Measurements from ENCODE around the gene PHC1. TPM values are rescaled to one million over a fixed set of nuclear protein-coding genes. Genes with fewer than 3 reads are reported as not detected.
A peak's percentile ranks its signal among the peaks of the same experiment; 100 is the strongest.
"Not testable (repeated sequence)": the region's sequence is repeated elsewhere in the genome, so short reads cannot be mapped to it uniquely, and the experiment has no call there.

PHC1 gene
- polyA plus RNA-seq = 10 to 100 TPM; 13.5 to 23.5 (median 18.7) TPM

DNA sequence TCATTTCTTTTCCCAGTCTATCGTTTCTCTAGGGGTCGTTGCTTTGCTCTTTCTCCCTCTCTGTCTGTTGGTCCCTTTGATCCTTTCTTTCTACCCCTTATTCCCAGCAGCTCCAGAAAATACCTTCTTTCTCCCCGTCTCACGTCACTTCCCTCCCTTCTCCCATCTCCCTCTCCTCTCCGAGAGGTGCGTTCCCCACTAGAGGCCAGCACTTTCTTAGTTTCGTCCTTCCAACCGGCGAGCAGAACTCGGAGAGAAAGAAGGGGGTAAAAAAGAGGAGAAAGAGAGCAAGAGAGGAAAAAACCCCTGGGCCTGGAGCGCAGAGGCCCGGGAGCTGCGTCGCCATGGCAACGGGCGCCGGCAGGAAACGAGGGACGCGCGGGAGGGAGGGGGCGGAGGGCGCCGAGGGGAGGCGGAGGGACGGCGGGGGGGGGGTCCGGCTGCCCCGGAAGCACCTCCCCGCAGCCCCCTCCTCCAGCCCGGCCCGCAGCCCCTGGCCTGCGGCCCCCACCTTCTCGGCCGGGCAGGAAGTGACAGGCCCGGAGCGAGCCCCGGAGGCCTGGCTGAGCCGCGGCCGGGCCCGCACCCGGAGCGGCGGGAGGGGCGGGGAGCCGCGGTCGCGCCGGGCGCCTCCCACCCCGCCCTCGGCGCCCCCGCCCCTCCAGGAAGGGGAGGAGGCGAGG lies at the start of gene PHC1:
Gene PHC1 (plus strand): TSS at position 477 of the 683 bp plus-strand sequence. CDS start 3,169 bp downstream, outside the sequence.
- 0 to 1% (median 1%) methylated on average over 10 to 36 of the region's 57 CpGs for WGBS, 3 donors

GRCh38 chr12:8866429-8866828 lies 47.9 kb upstream of the PHC1 start:
- WGBS, 3 donors = 73 to 88% (median 79%) methylated on average over 2 of the region's 2 CpGs
- H3K27ac ChIP-seq (ENCODE audit: low read depth, low read length) = no peak overlapping the region

More for the DNA sequence above, at the start of gene PHC1:
- peak within 1 kb of the TSS; percentile 33 for H3K27ac ChIP-seq (ENCODE audit: low read depth, low read length)

DNA sequence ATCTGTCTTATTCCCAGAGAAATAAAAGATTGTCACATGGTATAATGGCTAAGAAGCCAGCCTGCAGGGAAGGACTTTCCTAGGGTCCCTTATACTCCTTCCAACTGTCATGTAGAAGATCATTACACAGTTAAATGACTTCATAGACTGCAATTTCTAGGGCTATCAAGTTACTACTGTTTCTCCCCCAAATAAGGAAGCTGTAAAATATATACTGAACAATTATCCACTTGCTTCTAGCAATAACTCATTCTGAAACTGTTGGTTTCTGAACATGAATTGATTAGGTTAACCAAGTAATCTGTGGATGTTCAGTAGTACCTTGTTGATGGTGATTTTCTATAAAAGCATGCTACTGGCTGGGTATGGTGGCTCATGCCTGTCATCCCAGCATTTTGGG lies 47.3 kb upstream of the PHC1 start:
- H3K27ac ChIP-seq (ENCODE audit: low read depth, low read length) = no peak overlapping the region

DNA sequence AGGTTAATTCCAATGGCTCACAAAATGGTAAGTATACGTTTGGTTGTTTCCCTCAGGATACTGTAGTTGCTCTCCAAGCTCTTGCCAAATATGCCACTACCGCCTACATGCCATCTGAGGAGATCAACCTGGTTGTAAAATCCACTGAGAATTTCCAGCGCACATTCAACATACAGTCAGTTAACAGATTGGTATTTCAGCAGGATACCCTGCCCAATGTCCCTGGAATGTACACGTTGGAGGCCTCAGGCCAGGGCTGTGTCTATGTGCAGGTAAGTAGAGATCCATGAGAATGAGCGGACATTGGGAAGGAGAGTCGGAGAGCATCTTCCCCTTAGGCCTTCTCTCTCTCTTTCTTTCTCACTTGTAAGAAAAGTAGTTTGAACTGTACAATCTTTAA lies 46.5 kb upstream of the PHC1 start:
- WGBS, 3 donors = 91 to 94% (median 92%) methylated on average over 6 of the region's 6 CpGs
- H3K27ac ChIP-seq (ENCODE audit: low read depth, low read length) = no peak overlapping the region

GRCh38 chr12:8870586-8870985 lies 43.7 kb upstream of the PHC1 start:
- WGBS, 3 donors = 69 to 92% (median 74%) methylated on average over 1 of the region's 1 CpG
- no peak overlapping the region for H3K27ac ChIP-seq (ENCODE audit: low read depth, low read length)

- H3K27ac ChIP-seq (ENCODE audit: low read depth, low read length) = no peak overlapping the region
Observed at GRCh38 chr12:8871068-8871467, 43.2 kb upstream of the PHC1 start.

GRCh38 chr12:8876887-8877286 lies 37.4 kb upstream of the PHC1 start:
- 42 to 59% (median 47%) methylated on average over 4 of the region's 4 CpGs for WGBS, 3 donors
- H3K27ac ChIP-seq (ENCODE audit: low read depth, low read length) = no peak overlapping the region

DNA sequence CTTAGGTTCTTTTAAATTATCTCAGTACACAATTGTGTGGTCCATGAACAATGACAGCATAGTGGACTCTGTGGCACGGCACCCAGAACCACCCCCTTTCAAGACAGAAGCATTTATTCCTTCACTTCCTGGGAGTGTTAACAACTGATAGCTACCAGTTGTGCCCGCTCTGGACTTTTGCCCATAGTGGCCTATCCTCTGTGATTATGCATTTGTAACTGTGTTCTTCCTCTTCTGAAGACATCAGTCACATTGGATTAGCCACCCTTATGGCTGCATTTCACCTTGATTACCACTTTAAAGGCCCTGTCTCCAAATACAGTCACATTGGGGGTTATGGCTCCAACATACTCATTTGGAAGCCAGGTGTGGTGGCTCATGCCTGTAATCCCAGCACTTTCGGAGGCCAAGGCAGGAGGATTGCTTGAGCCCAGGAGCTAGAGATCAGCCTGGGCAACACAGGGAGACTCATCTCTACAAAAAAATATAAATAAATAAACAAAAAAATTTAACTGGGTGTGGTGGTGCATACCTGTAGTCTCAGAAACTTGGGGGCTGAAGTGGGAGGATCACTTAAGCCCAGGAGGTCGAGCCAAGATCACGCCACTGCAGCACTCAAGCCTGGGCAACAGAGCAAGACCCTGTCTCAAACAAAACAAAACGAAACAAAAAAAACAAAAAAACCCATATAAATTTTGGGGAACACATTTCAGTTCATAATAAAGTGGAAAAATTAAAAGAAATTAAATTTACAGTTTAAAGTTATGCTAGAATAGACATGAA lies 27.6 kb upstream of the PHC1 start:
- 91 to 95% (median 94%) methylated on average over 6 of the region's 6 CpGs for WGBS, 3 donors
- H3K27ac ChIP-seq (ENCODE audit: low read depth, low read length) = no peak overlapping the region

- WGBS, 3 donors = 71 to 87% (median 83%) methylated on average over 4 of the region's 4 CpGs
- H3K27ac ChIP-seq (ENCODE audit: low read depth, low read length) = no peak overlapping the region
Observed at GRCh38 chr12:8887285-8887715, 27.0 kb upstream of the PHC1 start.

GRCh38 chr12:8890313-8891085 lies 23.8 kb upstream of the PHC1 start:
- H3K27ac ChIP-seq (ENCODE audit: low read depth, low read length) = no peak overlapping the region
- 30 to 33% (median 31%) methylated on average over 14 of the region's 14 CpGs for WGBS, 3 donors

DNA sequence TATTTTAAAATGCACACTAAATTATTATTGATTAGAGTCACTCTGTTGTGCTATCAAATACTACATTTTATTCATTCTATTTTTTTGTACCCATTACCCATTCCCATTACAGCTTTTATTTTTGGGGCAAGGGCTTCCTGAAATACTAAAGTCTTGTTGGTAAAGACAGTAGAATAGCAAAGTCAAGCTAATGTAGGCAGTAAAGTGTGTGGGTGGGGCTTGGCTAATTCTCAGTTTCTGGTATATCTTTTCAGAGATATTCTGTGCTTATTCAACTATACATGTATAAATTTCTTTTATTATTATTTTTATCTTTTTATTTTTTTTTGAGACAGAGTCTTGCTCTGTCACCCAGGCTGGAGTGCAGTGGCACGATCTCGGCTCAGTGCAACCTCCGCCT lies 22.3 kb upstream of the PHC1 start:
- H3K27ac ChIP-seq (ENCODE audit: low read depth, low read length) = no peak overlapping the region
- 95 to 98% (median 96%) methylated on average over 3 of the region's 3 CpGs for WGBS, 3 donors

GRCh38 chr12:8894378-8894777 lies 19.9 kb upstream of the PHC1 start:
- H3K27ac ChIP-seq (ENCODE audit: low read depth, low read length) = no peak overlapping the region

DNA sequence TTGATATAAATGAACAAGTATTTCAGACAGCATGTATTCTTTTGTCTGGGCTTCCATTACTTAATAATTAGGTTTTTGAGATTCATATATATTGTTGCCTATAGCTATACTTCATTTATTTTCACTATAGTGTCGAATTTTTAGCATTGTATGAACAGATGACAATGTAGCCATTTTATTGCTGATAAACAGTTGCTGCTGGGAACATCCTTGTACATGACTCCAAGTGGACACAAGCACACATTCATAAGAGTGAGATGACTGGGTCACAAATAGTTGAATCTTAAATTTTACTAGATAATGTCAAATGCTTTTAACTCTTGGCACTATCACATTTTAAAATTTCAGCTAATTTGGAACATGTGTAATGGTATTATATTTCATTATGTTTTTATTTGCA lies 19.3 kb upstream of the PHC1 start:
- 57 to 87% (median 76%) methylated on average over 1 of the region's 1 CpG for WGBS, 3 donors
- no peak overlapping the region for H3K27ac ChIP-seq (ENCODE audit: low read depth, low read length)

GRCh38 chr12:8897081-8897480 lies 17.2 kb upstream of the PHC1 start:
- WGBS, 3 donors = 93% methylated on average over 7 of the region's 7 CpGs
- no peak overlapping the region for H3K27ac ChIP-seq (ENCODE audit: low read depth, low read length)

- 72 to 78% (median 75%) methylated on average over 6 of the region's 6 CpGs for WGBS, 3 donors
- no peak overlapping the region for H3K27ac ChIP-seq (ENCODE audit: low read depth, low read length)
Observed at GRCh38 chr12:8899830-8900229, 14.5 kb upstream of the PHC1 start.

DNA sequence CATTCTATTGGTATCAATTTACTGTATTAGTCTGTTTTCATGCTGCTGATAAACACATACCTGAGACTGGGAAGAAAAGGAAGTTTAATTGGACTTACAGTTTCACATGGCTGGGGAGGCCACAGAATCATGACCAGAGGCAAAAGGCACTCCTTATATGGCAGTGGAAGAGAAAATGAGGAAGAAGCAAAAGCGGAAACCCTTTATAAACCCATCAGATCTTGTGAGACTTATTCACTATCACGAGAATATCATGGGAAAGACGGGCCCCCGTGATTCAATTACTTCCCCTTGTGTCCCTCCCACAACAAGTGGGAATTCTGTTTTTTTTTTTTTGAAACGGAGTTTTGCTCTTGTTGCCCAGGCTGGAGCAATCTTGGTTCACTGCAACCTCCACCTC lies 11.6 kb upstream of the PHC1 start:
- 54 to 86% (median 61%) methylated on average over 5 of the region's 5 CpGs for WGBS, 3 donors
- H3K27ac ChIP-seq (ENCODE audit: low read depth, low read length) = not testable (repeated sequence)

- no peak overlapping the region for H3K27ac ChIP-seq (ENCODE audit: low read depth, low read length)
- 74 to 83% (median 80%) methylated on average over 3 of the region's 3 CpGs for WGBS, 3 donors
Observed at GRCh38 chr12:8903646-8904045, 10.7 kb upstream of the PHC1 start.

DNA sequence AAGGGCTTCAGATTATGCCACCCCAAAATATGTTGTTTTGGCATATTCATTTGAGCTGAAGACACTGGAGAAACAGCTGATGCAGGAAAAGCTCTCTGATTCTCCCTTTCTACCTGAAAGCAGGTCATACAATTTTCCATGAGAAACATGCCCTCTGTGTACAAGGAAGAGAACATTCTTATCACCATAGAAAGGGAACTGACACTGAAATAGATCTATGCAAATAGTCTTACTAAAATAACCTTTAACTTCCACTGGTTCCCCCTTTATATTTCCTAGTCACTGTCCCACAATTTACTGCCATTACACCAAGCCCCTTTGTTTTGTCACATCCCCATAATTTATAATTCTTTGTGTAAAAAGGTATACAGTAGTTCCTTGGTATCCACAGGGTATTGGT lies 9.6 kb upstream of the PHC1 start:
- H3K27ac ChIP-seq (ENCODE audit: low read depth, low read length) = no peak overlapping the region

- 70 to 78% (median 77%) methylated on average over 6 to 10 of the region's 10 CpGs for WGBS, 3 donors
- H3K27ac ChIP-seq (ENCODE audit: low read depth, low read length) = no peak overlapping the region
Observed at GRCh38 chr12:8905546-8905945, 8.8 kb upstream of the PHC1 start.

All from adipose tissue (tissue), 3 donors.